Central memory CD8-positive, alpha-beta T cell (primary cell): Measurements from ENCODE around the gene ELAVL3.

ENCODE experiments used
- ATAC-seq: fragments of 150-1000 bp; cut with Tn5 transposase; replicated peaks from 2 replicates; pipeline ENCODE4 v1.10.0; 2022; ENCODE audit warnings: mild to moderate bottlenecking, moderate FRiP score, moderate number of reproducible peaks; ENCODE audit not compliant: poor library complexity, severe bottlenecking; ENCODE audit errors: extremely low read depth
- DNase-seq, 2 donors: peaks; one replicate each; pipeline ENCODE4 v3.0.0; 2021; ENCODE audit warnings: low spot score in 2 of 2
- H3K27ac Mint-ChIP-seq: one replicate; pipeline ENCODE4 v1.8.0; 2022; ENCODE audit warnings: low read depth, mild to moderate bottlenecking, moderate library complexity, mixed read lengths
- H3K27me3 Mint-ChIP-seq: one replicate; pipeline ENCODE4 v1.8.0; 2022; ENCODE audit warnings: mixed read lengths
- H3K36me3 Mint-ChIP-seq: one replicate; pipeline ENCODE4 v1.8.0; 2022; ENCODE audit warnings: mild to moderate bottlenecking, moderate library complexity, mixed read lengths; ENCODE audit not compliant: insufficient read depth
- H3K4me1 Mint-ChIP-seq: one replicate; pipeline ENCODE4 v1.8.0; 2022; ENCODE audit warnings: mixed read lengths
- H3K4me3 Mint-ChIP-seq: one replicate; pipeline ENCODE4 v1.8.0; 2022; ENCODE audit warnings: mild to moderate bottlenecking, moderate library complexity, mixed read lengths
- H3K9me3 Mint-ChIP-seq: one replicate; pipeline ENCODE4 v1.8.0; 2022; ENCODE audit warnings: mixed read lengths

ELAVL3 gene

DNA sequence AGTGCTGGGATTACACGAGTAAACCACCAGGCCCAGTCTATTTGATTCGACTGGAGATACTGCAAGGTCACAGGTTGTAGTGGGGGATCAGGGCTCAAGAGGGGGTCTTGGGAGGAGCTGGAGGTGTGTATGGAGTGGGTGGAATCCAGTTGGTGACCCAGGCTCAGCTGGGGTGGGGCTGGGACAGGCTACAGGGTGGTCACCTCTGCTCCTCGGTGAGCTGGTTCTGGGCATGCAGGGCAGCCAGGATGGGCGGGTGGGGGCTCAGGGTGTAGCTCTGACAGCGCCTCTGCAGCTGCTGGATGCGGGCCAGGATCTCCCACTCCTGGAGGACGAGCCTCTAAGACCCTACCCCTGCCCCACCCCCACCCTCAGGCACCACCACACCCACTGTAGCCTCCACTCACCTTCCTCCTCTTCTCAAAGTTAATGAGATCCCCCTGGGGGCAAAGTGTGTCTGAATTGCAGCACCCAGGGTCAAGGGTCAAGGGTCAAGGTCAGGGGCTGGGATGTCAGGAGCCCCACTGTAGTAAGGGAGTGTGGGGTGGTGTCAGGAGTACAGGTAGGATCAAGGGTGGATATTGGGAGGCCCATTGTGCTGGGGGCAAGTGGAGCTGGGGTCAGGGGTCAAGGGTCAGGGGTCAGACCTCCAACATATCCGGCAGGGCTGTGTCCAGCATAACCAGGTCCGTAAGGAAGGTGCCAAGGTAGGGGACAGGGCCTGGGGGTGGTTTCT, 78.9 kb downstream of the ELAVL3 start:
- Mint-ChIP-seq H3K4me3 (no peak overlapping the region), H3K9me3 (no peaks in the 10 kb centered on the region), H3K36me3 (peaks cover 3% of the 10 kb centered on the region), H3K27ac (no peak overlapping the region), H3K27me3 (peaks cover 19% of the 10 kb centered on the region), H3K4me1 (no peaks in the 10 kb centered on the region)
- DNase-seq: no peak
- no peak for ATAC-seq
